Neural progenitor cell (in vitro differentiated cells): ENCODE results near the gene OBP2B.

Experiments
- EZH2 ChIP-seq: fragments of 200-600 bp; sonication (generic); IDR thresholded peaks from 2 replicates; pipeline ENCODE4 v1.6.1; 2017; ENCODE audit warnings: antibody characterized with exemption, mild to moderate bottlenecking, moderate library complexity
- EZH2phosphoT487 ChIP-seq: fragments of 200-600 bp; sonication (generic); IDR thresholded peaks from 2 replicates; pipeline ENCODE4 v1.6.1; 2017; ENCODE audit warnings: antibody characterized with exemption
- TF ChIP-seq, protein P1 (sequence below): fragments of 200-600 bp; sonication (generic); IDR thresholded peaks from 2 replicates; pipeline ENCODE4 v1.5.1; 2017; ENCODE audit warnings: antibody characterized with exemption, mild to moderate bottlenecking

DNA sequence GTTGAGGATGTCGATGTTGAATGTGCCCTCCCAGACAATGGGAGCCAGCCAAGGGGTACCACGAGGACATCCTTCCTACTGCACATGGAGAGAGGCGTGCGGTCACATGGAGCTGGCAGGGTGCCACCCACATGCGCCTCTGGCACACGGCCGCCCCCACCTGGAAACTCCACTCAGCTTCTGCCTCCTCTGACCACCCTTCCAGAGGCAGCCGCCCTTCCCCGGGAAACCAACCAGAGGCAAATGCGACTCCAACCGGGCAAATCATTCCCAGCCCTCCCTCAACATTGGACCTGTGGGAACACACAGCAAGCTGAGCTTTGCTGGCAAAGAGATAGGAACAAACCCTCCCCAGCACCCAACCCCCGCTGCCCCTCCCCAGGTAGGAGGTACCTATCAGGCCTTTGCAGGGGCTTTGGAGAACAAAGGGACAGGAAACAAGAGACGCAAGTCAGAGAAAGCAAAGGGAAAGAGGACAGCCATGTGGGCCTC lies 48.5 kb upstream of the OBP2B start:
- TF ChIP-seq EZH2 (no peak), EZH2phosphoT487 (no peak)
- TF ChIP-seq, protein P1, sequence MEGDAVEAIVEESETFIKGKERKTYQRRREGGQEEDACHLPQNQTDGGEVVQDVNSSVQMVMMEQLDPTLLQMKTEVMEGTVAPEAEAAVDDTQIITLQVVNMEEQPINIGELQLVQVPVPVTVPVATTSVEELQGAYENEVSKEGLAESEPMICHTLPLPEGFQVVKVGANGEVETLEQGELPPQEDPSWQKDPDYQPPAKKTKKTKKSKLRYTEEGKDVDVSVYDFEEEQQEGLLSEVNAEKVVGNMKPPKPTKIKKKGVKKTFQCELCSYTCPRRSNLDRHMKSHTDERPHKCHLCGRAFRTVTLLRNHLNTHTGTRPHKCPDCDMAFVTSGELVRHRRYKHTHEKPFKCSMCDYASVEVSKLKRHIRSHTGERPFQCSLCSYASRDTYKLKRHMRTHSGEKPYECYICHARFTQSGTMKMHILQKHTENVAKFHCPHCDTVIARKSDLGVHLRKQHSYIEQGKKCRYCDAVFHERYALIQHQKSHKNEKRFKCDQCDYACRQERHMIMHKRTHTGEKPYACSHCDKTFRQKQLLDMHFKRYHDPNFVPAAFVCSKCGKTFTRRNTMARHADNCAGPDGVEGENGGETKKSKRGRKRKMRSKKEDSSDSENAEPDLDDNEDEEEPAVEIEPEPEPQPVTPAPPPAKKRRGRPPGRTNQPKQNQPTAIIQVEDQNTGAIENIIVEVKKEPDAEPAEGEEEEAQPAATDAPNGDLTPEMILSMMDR = no peak
